ENCODE data around the gene LAIR1.

DNA sequence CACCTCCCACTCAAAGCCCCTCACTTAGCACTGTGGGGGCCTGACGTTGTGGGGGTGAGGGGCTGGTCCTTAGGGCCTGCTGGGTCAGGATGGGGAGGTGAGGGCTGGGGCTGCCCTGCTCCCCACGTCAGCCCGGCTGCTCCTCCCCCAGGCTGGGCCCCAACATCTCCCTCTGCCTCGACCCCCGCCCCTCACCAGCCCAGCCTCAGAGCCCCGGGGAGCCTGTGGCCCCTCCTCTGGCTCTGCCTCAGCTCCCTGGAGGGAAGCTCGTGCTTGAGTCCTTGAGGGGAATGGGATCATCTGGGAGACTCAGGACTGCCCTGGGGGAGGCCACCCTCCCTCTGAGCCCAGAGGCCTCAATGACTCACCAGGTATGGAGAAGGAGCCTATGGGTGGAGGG is 32.6 kb downstream of the LAIR1 start:
- TF ChIP-seq, protein P1, sequence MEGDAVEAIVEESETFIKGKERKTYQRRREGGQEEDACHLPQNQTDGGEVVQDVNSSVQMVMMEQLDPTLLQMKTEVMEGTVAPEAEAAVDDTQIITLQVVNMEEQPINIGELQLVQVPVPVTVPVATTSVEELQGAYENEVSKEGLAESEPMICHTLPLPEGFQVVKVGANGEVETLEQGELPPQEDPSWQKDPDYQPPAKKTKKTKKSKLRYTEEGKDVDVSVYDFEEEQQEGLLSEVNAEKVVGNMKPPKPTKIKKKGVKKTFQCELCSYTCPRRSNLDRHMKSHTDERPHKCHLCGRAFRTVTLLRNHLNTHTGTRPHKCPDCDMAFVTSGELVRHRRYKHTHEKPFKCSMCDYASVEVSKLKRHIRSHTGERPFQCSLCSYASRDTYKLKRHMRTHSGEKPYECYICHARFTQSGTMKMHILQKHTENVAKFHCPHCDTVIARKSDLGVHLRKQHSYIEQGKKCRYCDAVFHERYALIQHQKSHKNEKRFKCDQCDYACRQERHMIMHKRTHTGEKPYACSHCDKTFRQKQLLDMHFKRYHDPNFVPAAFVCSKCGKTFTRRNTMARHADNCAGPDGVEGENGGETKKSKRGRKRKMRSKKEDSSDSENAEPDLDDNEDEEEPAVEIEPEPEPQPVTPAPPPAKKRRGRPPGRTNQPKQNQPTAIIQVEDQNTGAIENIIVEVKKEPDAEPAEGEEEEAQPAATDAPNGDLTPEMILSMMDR (optimal IDR thresholded peaks at IDR 0.05 in 1 of 3, IDR thresholded peaks at IDR 0.05 in 1 of 3, conservative IDR thresholded peaks at IDR 0.05 in 1 of 3; ENCODE audit: extremely low read depth in 1 of 3, insufficient read depth in 2 of 3, low read length in 3 of 3), result no peak
- no peak for TF ChIP-seq EZH2 (IDR thresholded peaks at IDR 0.05; ENCODE audit: low read length)
